Esophagus (tissue), 2 donors: ENCODE measurements around the gene FIGNL2. TPM values are rescaled to one million over a fixed set of nuclear protein-coding genes. Genes with fewer than 3 reads are reported as not detected.

Experiments used
- H3K27ac ChIP-seq, 2 donors: one replicate each; pipeline ENCODE4 v1.5.1; 2013; ENCODE audit warnings: low read depth in 2 of 2, mild to moderate bottlenecking in 2 of 2, inconsistent platforms in 1 of 2, low read length in 1 of 2, moderate library complexity in 1 of 2
- H3K27me3 ChIP-seq, 2 donors: one replicate each; pipeline ENCODE4 v1.6.1; 2013; ENCODE audit warnings: low read length in 2 of 2, control low read depth in 1 of 2, mild to moderate bottlenecking in 1 of 2; ENCODE audit not compliant: insufficient read depth in 2 of 2, control insufficient read depth in 1 of 2
- H3K36me3 ChIP-seq, 2 donors: one replicate each; pipeline ENCODE4 v1.6.1; 2013; ENCODE audit warnings: low read length in 1 of 2; ENCODE audit not compliant: control insufficient read depth in 2 of 2, insufficient read depth in 2 of 2
- H3K4me1 ChIP-seq, 2 donors: one replicate each; pipeline ENCODE4 v1.6.1; 2013; ENCODE audit warnings: low read length in 1 of 2; ENCODE audit not compliant: control insufficient read depth in 2 of 2, insufficient read depth in 2 of 2
- H3K4me3 ChIP-seq, 2 donors: one replicate each; pipeline ENCODE4 v1.5.1; 2013; ENCODE audit warnings: low read length in 2 of 2, mild to moderate bottlenecking in 2 of 2, low read depth in 1 of 2, moderate library complexity in 1 of 2
- H3K9me3 ChIP-seq, 2 donors: one replicate each; pipeline ENCODE4 v1.6.1; 2013; ENCODE audit warnings: mild to moderate bottlenecking in 2 of 2, low read depth in 1 of 2, low read length in 1 of 2, moderate library complexity in 1 of 2; ENCODE audit not compliant: control insufficient read depth in 2 of 2, insufficient read depth in 1 of 2
- WGBS, 2 donors: extraction: QIAGEN DNeasy Blood & Tissue Kit; methylation state at CpG; one replicate each; pipeline ENCODE4 v1.1.7; 2013; 5-methylcytosine and 5-hydroxymethylcytosine counted together
- polyA plus RNA-seq, 2 donors: library from polyadenylated mRNA; stranded (reverse); fragments of 200-250 nt; gene quantifications; one replicate each; pipeline ENCODE4 v1.2.3, GENCODE V29; 2013
- donor health status: healthy with polysubstance abuse.
- donor health status: Bipolar disorder and iron deficiency.

FIGNL2 gene
- polyA plus RNA-seq, 2 donors = 0.06 to 0.08 TPM

- Histone ChIP-seq H3K27me3 (no peaks in the 10 kb centered on the region), H3K4me1 (no peaks in the 10 kb centered on the region), H3K9me3 (no peaks in the 10 kb centered on the region), H3K4me3 (no peak overlapping the region), H3K27ac (no peak overlapping the region), H3K36me3 (peaks cover 0 to 2% of the 10 kb centered on the region in 2 donors)
- WGBS, 2 donors = 94 to 97% methylated on average over 2 of the region's 2 CpGs
These were observed 75.2 kb downstream of the FIGNL2 start for GRCh38 chr12:51773145-51773869.

- Histone ChIP-seq H3K9me3 (no peaks in the 10 kb centered on the region), H3K36me3 (peaks cover 0 to 2% of the 10 kb centered on the region in 2 donors), H3K27me3 (no peaks in the 10 kb centered on the region), H3K4me1 (no peaks in the 10 kb centered on the region), H3K27ac (no peak overlapping the region), H3K4me3 (no peak overlapping the region)
- 68 to 77% methylated on average over 1 of the region's 1 CpG for WGBS, 2 donors
These were observed 77.5 kb downstream of the FIGNL2 start for GRCh38 chr12:51771008-51771407.

Other genes with a start within 250 kb of the FIGNL2 start
- not detected for gene ANKRD33, start 39.4 kb upstream of the FIGNL2 start, polyA plus RNA-seq
- 1 to 10 TPM; 3.4 to 5.2 TPM for gene ACVRL1, start 58.8 kb upstream of the FIGNL2 start, polyA plus RNA-seq
- gene ACVR1B, start 103.0 kb upstream of the FIGNL2 start, polyA plus RNA-seq = 10 to 100 TPM; 11.6 to 12.4 TPM
- gene TAMALIN, start 158.2 kb upstream of the FIGNL2 start, polyA plus RNA-seq = 1 to 10 TPM; 6.1 to 7.4 TPM
- 10 to 100 TPM in 1 of 2 donors, 1 to 10 TPM in 1; 6.3 to 10.6 TPM for gene NR4A1, start 202.7 kb upstream of the FIGNL2 start, polyA plus RNA-seq
- 10 to 100 TPM; 16.3 to 43.0 TPM for gene ATG101, start 221.3 kb upstream of the FIGNL2 start, polyA plus RNA-seq
- under 1 TPM; 0.18 to 0.22 TPM for gene SMIM41, start 231.0 kb upstream of the FIGNL2 start, polyA plus RNA-seq